Osteocyte (in vitro differentiated cells): ENCODE measurements around the gene KCNC3. TPM values are rescaled to one million over a fixed set of nuclear protein-coding genes. Genes with fewer than 3 reads are reported as not detected.

Experiments
- DNase-seq: peaks from one replicate; pipeline ENCODE4 v3.0.0; 2021; ENCODE audit warnings: mixed read lengths; ENCODE audit not compliant: unreplicated experiment; ENCODE audit errors: extremely low spot score
- H3K27ac Mint-ChIP-seq: one replicate; pipeline ENCODE4 v1.8.0; 2021; ENCODE audit warnings: mild to moderate bottlenecking, mixed read lengths; ENCODE audit not compliant: unreplicated experiment
- H3K27me3 Mint-ChIP-seq: one replicate; pipeline ENCODE4 v1.8.0; 2021; ENCODE audit warnings: mixed read lengths; ENCODE audit not compliant: unreplicated experiment
- H3K36me3 Mint-ChIP-seq: one replicate; pipeline ENCODE4 v1.8.0; 2021; ENCODE audit warnings: mixed read lengths; ENCODE audit not compliant: unreplicated experiment
- H3K4me1 Mint-ChIP-seq: one replicate; pipeline ENCODE4 v1.8.0; 2021; ENCODE audit warnings: mixed read lengths; ENCODE audit not compliant: unreplicated experiment
- H3K4me3 Mint-ChIP-seq: one replicate; pipeline ENCODE4 v1.8.0; 2021; ENCODE audit warnings: mild to moderate bottlenecking, moderate library complexity, mixed read lengths; ENCODE audit not compliant: unreplicated experiment
- H3K9me3 Mint-ChIP-seq: one replicate; pipeline ENCODE4 v1.8.0; 2021; ENCODE audit warnings: mixed read lengths; ENCODE audit not compliant: unreplicated experiment
- CTCF ChIP-seq: fragments of 200-600 bp; sonication (generic); IDR thresholded peaks from 2 replicates; pipeline ENCODE4 v1.5.0; 2021; ENCODE audit warnings: antibody characterized with exemption, mild to moderate bottlenecking, moderate library complexity
- total RNA-seq: library from RNA; stranded (reverse); gene quantifications from 2 replicates; pipeline ENCODE4 v1.2.1, GENCODE V29; 2021

Gene KCNC3
- total RNA-seq, 1 donor from 2014 or later = 1.2 TPM

GRCh38 chr19:50321831-50322230, 7.3 kb downstream of the KCNC3 start:
- Mint-ChIP-seq H3K27ac (no peak overlapping the region), H3K27me3 (peaks cover 8% of the 10 kb centered on the region), H3K9me3 (no peaks in the 10 kb centered on the region), H3K36me3 (no peaks in the 10 kb centered on the region), H3K4me1 (peaks cover 3% of the 10 kb centered on the region), H3K4me3 (no peak overlapping the region)
- no peak for DNase-seq
- TF ChIP-seq CTCF = no peak

GRCh38 chr19:50320596-50320995, 8.6 kb downstream of the KCNC3 start:
- Mint-ChIP-seq H3K27ac (no peak overlapping the region), H3K9me3 (no peaks in the 10 kb centered on the region), H3K4me1 (peaks cover 2% of the 10 kb centered on the region), H3K36me3 (no peaks in the 10 kb centered on the region), H3K4me3 (no peak overlapping the region), H3K27me3 (peaks cover 11% of the 10 kb centered on the region)
- TF ChIP-seq CTCF = no peak
- DNase-seq = no peak

- Mint-ChIP-seq H3K27ac (no peak overlapping the region), H3K4me3 (no peak overlapping the region), H3K36me3 (no peaks in the 10 kb centered on the region), H3K9me3 (no peaks in the 10 kb centered on the region), H3K4me1 (peaks cover 2% of the 10 kb centered on the region), H3K27me3 (peaks cover 12% of the 10 kb centered on the region)
- no peak for TF ChIP-seq CTCF
- no peak for DNase-seq
Observed at GRCh38 chr19:50320051-50320450, 9.1 kb downstream of the KCNC3 start.

GRCh38 chr19:50319156-50319555, 10.0 kb downstream of the KCNC3 start:
- no peak overlapping the region for H3K4me3 Mint-ChIP-seq
- no peaks in the 10 kb centered on the region for H3K36me3 Mint-ChIP-seq
- H3K27me3 Mint-ChIP-seq = peaks cover 18% of the 10 kb centered on the region
- DNase-seq = no peak
- H3K4me1 Mint-ChIP-seq = peaks cover 4% of the 10 kb centered on the region
- no peak for TF ChIP-seq CTCF
- H3K27ac Mint-ChIP-seq = no peak overlapping the region
- no peaks in the 10 kb centered on the region for H3K9me3 Mint-ChIP-seq

- Mint-ChIP-seq H3K27me3 (peaks cover 24% of the 10 kb centered on the region), H3K4me1 (peaks cover 4% of the 10 kb centered on the region), H3K27ac (no peak overlapping the region), H3K4me3 (no peak overlapping the region), H3K9me3 (no peaks in the 10 kb centered on the region), H3K36me3 (no peaks in the 10 kb centered on the region)
- no peak for DNase-seq
- TF ChIP-seq CTCF = no peak
Observed at GRCh38 chr19:50318438-50318837, 10.7 kb downstream of the KCNC3 start.
